Ishikawa (cell line): ENCODE data around the gene PTGIR.

Experiments
- CEBPB ChIP-seq: IDR thresholded peaks from 2 replicates; pipeline ENCODE4 v1.6.1; 2012
- EP300 ChIP-seq: IDR thresholded peaks from 2 replicates; pipeline ENCODE4 v1.6.1; 2012; ENCODE audit warnings: borderline replicate concordance
- TAF1 ChIP-seq: IDR thresholded peaks from 2 replicates; pipeline ENCODE4 v1.6.1; 2012; ENCODE audit warnings: low read depth, mild to moderate bottlenecking

- no peak for TF ChIP-seq CEBPB
- no peak for TF ChIP-seq EP300
- no peak for TF ChIP-seq TAF1
Measured at GRCh38 chr19:46621191-46622117, 3.4 kb downstream of the PTGIR start.
